Parathyroid adenoma (tissue), 2 donors: ENCODE measurements around the gene MCHR1.

Experiments
- H2AFZ ChIP-seq: fragments of 300-600 bp; sonication (generic); one replicate; pipeline ENCODE4 v1.7.0; 2017; ENCODE audit warnings: antibody characterized with exemption, mild to moderate bottlenecking
- H3K27ac ChIP-seq: fragments of 300-600 bp; sonication (generic); one replicate; pipeline ENCODE4 v1.7.0; 2017
- H3K27me3 ChIP-seq: fragments of 300-600 bp; sonication (generic); one replicate; pipeline ENCODE4 v1.7.0; 2017; ENCODE audit warnings: low read length; ENCODE audit not compliant: control insufficient read depth, insufficient read depth
- H3K36me3 ChIP-seq: fragments of 300-600 bp; sonication (generic); one replicate; pipeline ENCODE4 v1.7.0; 2017; ENCODE audit warnings: low read length; ENCODE audit not compliant: control insufficient read depth, insufficient read depth
- H3K4me1 ChIP-seq: fragments of 300-600 bp; sonication (generic); one replicate; pipeline ENCODE4 v1.7.0; 2017; ENCODE audit warnings: control low read depth
- H3K4me2 ChIP-seq: fragments of 300-600 bp; sonication (generic); one replicate; pipeline ENCODE4 v1.7.0; 2017; ENCODE audit warnings: low read length
- H3K4me3 ChIP-seq: fragments of 300-600 bp; sonication (generic); one replicate; pipeline ENCODE4 v1.7.0; 2017; ENCODE audit warnings: low read depth, low read length
- H3K79me2 ChIP-seq: fragments of 300-600 bp; sonication (generic); one replicate; pipeline ENCODE4 v1.7.0; 2017; ENCODE audit warnings: control low read depth
- H3K9ac ChIP-seq: fragments of 300-600 bp; sonication (generic); one replicate; pipeline ENCODE4 v1.7.0; 2017; ENCODE audit warnings: mild to moderate bottlenecking
- H3K9me3 ChIP-seq: fragments of 300-600 bp; sonication (generic); one replicate; pipeline ENCODE4 v1.7.0; 2017; ENCODE audit warnings: low read length; ENCODE audit not compliant: control insufficient read depth
- CTCF ChIP-seq: fragments of 300-600 bp; sonication (generic); IDR thresholded peaks from one replicate; pipeline ENCODE4 v1.7.0; 2017; ENCODE audit warnings: antibody characterized with exemption, mild to moderate bottlenecking
- donor health status: primary hyperparathyroidism.

The MCHR1 gene

GRCh38 chr22:40668611-40669411, 10.5 kb upstream of the MCHR1 start:
- no peaks in the 10 kb centered on the region for H3K27me3 ChIP-seq
- no peak overlapping the region for H3K27ac ChIP-seq
- no peaks in the 10 kb centered on the region for H3K79me2 ChIP-seq
- H2AFZ ChIP-seq, result no peak overlapping the region
- H3K4me3 ChIP-seq, result no peak overlapping the region
- no peaks in the 10 kb centered on the region for H3K4me1 ChIP-seq
- no peaks in the 10 kb centered on the region for H3K36me3 ChIP-seq
- no peak overlapping the region for H3K4me2 ChIP-seq
- no peak overlapping the region for H3K9ac ChIP-seq
- no peak for TF ChIP-seq CTCF
- H3K9me3 ChIP-seq, result no peaks in the 10 kb centered on the region

GRCh38 chr22:40670058-40670457, 9.2 kb upstream of the MCHR1 start:
- no peak for TF ChIP-seq CTCF
- Histone ChIP-seq H3K4me3 (no peak overlapping the region), H3K9me3 (no peaks in the 10 kb centered on the region), H3K79me2 (no peaks in the 10 kb centered on the region), H3K36me3 (no peaks in the 10 kb centered on the region), H3K9ac (no peak overlapping the region), H3K27me3 (no peaks in the 10 kb centered on the region), H3K4me1 (no peaks in the 10 kb centered on the region), H3K27ac (no peak overlapping the region), H3K4me2 (no peak overlapping the region), H2AFZ (no peak overlapping the region)

- TF ChIP-seq CTCF, result no peak
Measured at GRCh38 chr22:40671369-40671768, 7.9 kb upstream of the MCHR1 start.

GRCh38 chr22:40671796-40672360, 7.4 kb upstream of the MCHR1 start:
- no peaks in the 10 kb centered on the region for H3K36me3 ChIP-seq
- TF ChIP-seq CTCF, result no peak
- no peaks in the 10 kb centered on the region for H3K79me2 ChIP-seq
- no peaks in the 10 kb centered on the region for H3K4me1 ChIP-seq
- no peak overlapping the region for H2AFZ ChIP-seq
- H3K9me3 ChIP-seq, result no peaks in the 10 kb centered on the region
- no peak overlapping the region for H3K27ac ChIP-seq
- H3K27me3 ChIP-seq, result no peaks in the 10 kb centered on the region
- no peak overlapping the region for H3K4me2 ChIP-seq
- no peak overlapping the region for H3K9ac ChIP-seq
- H3K4me3 ChIP-seq, result no peak overlapping the region

More at GRCh38 chr22:40671369-40671768, 7.9 kb upstream of the MCHR1 start:
- no peaks in the 10 kb centered on the region for H3K79me2 ChIP-seq
- H3K9me3 ChIP-seq, result no peaks in the 10 kb centered on the region
- H2AFZ ChIP-seq, result no peak overlapping the region
- H3K4me2 ChIP-seq, result no peak overlapping the region
- no peak overlapping the region for H3K27ac ChIP-seq
- no peaks in the 10 kb centered on the region for H3K27me3 ChIP-seq
- H3K36me3 ChIP-seq, result no peaks in the 10 kb centered on the region
- H3K4me1 ChIP-seq, result no peaks in the 10 kb centered on the region
- no peak overlapping the region for H3K4me3 ChIP-seq
- no peak overlapping the region for H3K9ac ChIP-seq

GRCh38 chr22:40673017-40673416, 6.3 kb upstream of the MCHR1 start:
- TF ChIP-seq CTCF, result no peak
- Histone ChIP-seq H2AFZ (no peak overlapping the region), H3K36me3 (no peaks in the 10 kb centered on the region), H3K9me3 (no peaks in the 10 kb centered on the region), H3K27ac (no peak overlapping the region), H3K4me1 (no peaks in the 10 kb centered on the region), H3K9ac (no peak overlapping the region), H3K4me2 (no peak overlapping the region), H3K4me3 (no peak overlapping the region), H3K79me2 (no peaks in the 10 kb centered on the region), H3K27me3 (no peaks in the 10 kb centered on the region)
